HL-60 (cell line): Measurements from ENCODE around the gene OR5A2.

Experiments used
- CTCF ChIP-seq: IDR thresholded peaks from one replicate; pipeline ENCODE4 v1.5.1; 2011; ENCODE audit warnings: low read length, control low read depth, inconsistent platforms; ENCODE audit not compliant: insufficient read depth
- TF ChIP-seq, protein P1 (sequence below): IDR thresholded peaks from 2 replicates; pipeline ENCODE4 v1.6.1; 2012; ENCODE audit warnings: low read depth; ENCODE audit not compliant: insufficient replicate concordance

- no peak for TF ChIP-seq CTCF
- TF ChIP-seq, protein P1, sequence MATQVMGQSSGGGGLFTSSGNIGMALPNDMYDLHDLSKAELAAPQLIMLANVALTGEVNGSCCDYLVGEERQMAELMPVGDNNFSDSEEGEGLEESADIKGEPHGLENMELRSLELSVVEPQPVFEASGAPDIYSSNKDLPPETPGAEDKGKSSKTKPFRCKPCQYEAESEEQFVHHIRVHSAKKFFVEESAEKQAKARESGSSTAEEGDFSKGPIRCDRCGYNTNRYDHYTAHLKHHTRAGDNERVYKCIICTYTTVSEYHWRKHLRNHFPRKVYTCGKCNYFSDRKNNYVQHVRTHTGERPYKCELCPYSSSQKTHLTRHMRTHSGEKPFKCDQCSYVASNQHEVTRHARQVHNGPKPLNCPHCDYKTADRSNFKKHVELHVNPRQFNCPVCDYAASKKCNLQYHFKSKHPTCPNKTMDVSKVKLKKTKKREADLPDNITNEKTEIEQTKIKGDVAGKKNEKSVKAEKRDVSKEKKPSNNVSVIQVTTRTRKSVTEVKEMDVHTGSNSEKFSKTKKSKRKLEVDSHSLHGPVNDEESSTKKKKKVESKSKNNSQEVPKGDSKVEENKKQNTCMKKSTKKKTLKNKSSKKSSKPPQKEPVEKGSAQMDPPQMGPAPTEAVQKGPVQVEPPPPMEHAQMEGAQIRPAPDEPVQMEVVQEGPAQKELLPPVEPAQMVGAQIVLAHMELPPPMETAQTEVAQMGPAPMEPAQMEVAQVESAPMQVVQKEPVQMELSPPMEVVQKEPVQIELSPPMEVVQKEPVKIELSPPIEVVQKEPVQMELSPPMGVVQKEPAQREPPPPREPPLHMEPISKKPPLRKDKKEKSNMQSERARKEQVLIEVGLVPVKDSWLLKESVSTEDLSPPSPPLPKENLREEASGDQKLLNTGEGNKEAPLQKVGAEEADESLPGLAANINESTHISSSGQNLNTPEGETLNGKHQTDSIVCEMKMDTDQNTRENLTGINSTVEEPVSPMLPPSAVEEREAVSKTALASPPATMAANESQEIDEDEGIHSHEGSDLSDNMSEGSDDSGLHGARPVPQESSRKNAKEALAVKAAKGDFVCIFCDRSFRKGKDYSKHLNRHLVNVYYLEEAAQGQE = no peak
Observed at GRCh38 chr11:59416613-59417012, 9.6 kb downstream of the OR5A2 start.
